RPMI7951 (cell line): ENCODE data around the gene SYT17. TPM values are rescaled to one million over a fixed set of nuclear protein-coding genes. Genes with fewer than 3 reads are reported as not detected.
A peak's percentile ranks its signal among the peaks of the same experiment; 100 is the strongest.

Experiments used
- DNase-seq: peaks from one replicate; pipeline ENCODE4 v3.0.0-alpha.2; 2012; ENCODE audit warnings: low read depth
- total RNA-seq: library from RNA; depleted of rRNA; stranded (reverse); fragments of >200 nt; shearing (Covaris generic); gene quantifications from 2 replicates; pipeline ENCODE4 v1.2.3, GENCODE V29; 2014

Gene SYT17
- total RNA-seq, 1 experiment from 2014 or later, result 0.24 TPM

DNA sequence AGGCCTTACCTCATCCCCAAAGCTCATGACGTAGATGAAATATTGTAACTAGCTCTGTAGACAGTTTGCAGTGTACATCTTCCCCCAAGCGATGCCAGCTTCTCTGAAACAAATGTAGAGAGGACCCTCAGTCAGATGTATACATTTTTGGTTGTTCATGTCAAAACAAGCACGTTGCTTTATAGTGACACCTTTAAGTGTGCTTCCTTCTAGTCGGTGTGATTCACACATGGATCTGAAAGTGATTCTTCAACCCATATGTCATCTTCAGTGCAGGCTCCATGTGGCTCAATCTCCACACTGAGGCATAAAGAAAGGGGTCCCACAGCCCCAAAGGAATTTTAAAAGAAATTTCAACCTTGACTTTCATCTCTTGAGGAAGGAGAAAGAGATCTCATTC lies 86.6 kb downstream of the SYT17 start:
- DNase-seq, result no peak

- DNase-seq, result no peak
Measured at GRCh38 chr16:19264123-19264673, 96.2 kb downstream of the SYT17 start.

- DNase-seq, result no peak
Measured at GRCh38 chr16:19265380-19265930, 97.4 kb downstream of the SYT17 start.

- DNase-seq, result no peak
Measured at GRCh38 chr16:19266774-19267173, 98.7 kb downstream of the SYT17 start.

DNA sequence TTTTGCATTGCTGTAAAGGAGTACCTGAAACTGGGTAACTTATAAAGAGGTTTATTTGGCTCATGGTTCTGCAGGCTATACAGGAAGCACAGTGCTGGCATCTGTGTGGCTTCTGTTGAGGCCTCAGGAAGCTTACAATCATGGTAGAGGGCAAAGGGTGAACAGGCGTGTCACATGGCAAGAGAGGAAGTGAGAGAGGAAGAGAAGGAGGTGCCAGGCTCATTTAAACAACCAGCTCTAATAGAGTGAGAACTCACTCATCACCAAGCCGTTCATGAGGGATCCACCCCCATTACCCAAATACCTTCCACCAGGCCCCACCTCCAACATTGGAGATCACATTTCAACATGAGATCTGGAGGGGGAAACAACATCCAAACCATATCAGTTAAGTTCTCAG lies 101.1 kb downstream of the SYT17 start:
- DNase-seq, result no peak

GRCh38 chr16:19274165-19274797 lies 106.2 kb downstream of the SYT17 start:
- no peak for DNase-seq

- no peak for DNase-seq
Measured at GRCh38 chr16:19278403-19278802, 110.4 kb downstream of the SYT17 start.

DNA sequence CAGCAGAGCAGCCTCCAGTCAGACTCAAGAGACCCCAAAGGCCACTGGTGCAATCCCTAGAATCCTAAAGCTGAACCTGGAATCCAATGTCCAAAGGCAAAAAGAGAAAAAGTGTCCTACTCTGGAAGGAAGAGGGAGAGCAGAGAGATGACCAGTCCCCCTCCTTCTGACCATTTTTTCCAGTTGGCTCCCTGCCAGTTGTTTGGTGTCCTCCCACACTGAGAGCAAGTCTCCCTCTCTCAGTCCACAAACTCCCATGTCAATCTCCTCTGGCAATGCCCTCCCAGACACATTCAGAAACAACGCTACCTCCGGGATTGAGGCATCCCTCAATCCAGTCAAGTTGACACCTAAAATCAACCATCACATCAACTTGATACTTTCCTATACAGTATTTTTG lies 113.2 kb downstream of the SYT17 start:
- DNase-seq, result no peak

DNA sequence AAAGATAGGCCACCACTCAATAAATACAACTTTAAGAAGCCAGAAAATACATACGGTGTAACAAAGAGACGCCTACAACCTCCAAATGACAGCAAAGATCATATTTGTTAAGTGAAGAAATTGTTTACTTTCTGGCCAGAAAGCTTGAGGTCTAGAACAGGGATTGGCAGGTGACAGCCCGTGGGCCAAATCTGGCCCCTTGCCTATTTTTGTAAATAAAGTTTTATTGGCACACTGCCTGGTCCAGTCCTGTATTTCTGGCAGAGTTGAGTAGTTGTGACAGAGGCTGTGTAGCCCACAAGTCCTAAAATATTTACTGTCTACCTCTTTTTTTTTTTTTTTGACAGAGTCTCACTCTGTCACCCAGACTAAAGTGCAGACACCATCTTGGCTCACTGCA lies 114.1 kb downstream of the SYT17 start:
- DNase-seq, result no peak

GRCh38 chr16:19283637-19284036 lies 115.6 kb downstream of the SYT17 start:
- DNase-seq, result no peak

- DNase-seq, result peak; percentile 58
Measured at GRCh38 chr16:19284207-19284606, 116.2 kb downstream of the SYT17 start.

DNA sequence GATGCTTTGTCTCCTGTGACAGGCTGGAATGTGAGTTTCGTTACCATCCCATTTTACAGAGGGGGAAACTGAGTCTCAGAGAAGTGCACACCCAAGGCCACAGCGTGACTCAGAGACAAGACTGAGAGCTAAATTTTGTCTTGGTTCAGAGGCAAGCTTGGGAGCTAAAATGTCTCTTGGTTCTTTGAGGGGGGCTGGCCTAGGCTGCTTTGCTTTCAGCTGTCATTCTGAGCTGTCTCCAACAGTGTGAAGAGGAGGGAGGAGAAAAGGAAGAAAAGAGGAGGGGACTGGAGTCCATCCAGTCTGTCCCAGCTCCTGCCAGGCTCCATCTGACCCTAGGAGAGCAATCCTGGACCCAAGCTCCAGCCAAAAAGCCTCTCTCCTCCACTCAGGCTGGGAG lies 117.4 kb downstream of the SYT17 start, which contains the start of gene CLEC19A:
Gene CLEC19A, plus strand, starts transcription at position 301 of the 400 bp plus-strand sequence. CDS start 121 bp downstream, outside the sequence.
- DNase-seq, result no peak

DNA sequence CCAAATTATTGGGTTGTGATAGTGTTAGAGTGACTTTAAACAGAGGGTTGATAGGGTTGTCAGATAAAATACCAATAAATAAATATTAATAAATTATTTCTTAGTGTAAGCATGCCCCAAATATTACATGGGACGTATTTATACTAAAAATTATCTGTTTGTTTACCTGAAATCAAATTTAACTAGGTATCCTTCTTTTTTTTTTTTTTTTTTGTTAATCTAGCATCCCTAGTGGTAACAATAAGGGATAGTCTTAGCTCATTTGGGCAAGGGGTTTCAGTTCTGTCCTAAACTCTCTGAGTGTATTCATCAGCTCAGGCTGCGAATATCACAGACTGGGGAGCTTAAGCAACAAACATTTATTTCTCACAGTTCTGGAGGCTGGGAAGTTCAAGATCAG lies 118.8 kb downstream of the SYT17 start:
- DNase-seq, result no peak

DNA sequence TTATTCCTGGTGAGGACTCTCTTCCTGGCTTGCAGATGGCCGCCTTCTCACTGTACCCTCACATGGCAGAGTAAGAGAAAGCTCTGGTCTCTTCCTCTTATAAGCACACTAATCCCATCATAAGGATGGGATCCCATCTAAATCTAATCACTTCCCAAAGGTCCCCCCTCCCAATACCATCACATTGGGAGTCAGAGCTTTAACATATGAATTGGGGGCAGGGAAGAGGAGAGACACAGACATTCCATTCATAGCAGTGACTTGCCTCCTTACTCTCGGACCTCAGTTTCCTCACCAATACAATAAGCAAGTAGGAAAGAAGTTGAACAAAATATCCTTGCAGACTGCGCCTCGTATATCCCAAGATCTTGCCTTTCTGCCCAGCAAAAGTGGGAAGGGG lies 119.2 kb downstream of the SYT17 start:
- DNase-seq, result no peak

DNA sequence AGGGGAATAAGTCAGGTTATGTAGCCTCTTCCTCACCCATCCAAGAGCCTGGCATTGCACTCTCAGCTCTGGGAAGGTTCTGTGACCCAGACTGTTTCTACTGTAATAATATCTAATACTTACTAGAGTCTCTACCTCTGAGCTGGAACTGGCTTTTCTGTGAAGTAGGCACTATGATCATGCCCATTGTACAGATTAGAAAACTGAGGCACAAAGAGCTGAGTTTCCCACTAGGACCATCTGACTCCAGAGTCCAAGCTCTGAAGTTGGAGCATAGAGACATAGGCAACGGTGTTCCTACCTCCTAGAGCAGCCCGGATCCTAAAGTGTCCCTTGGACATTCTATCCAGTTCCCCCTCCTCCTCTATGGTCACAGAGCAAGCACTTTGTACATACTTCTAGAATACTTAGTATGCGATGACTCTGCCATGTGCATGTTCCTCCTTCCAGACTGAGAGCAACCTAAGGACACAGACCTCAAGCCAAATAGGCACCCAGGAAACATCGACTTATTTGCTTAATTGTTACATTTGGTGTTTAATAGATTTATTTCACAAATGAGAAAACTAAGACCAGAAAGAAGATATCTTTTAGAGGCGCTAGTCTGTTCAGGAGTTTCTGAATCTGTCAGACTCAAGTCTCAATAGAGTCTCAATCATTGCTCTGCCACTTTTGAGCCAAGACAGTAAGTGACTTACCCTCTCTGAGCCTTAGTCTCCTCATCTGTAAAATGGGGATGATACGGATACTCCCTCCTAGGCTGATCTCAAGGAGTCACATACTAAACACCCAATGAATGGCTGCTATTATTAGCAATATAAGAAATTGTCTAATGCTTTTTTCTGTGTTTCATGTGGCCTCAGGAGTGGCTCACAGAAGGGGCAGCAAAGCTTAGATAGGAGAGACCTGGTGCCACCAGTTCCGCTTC lies 121.1 kb downstream of the SYT17 start:
- DNase-seq, result no peak

DNA sequence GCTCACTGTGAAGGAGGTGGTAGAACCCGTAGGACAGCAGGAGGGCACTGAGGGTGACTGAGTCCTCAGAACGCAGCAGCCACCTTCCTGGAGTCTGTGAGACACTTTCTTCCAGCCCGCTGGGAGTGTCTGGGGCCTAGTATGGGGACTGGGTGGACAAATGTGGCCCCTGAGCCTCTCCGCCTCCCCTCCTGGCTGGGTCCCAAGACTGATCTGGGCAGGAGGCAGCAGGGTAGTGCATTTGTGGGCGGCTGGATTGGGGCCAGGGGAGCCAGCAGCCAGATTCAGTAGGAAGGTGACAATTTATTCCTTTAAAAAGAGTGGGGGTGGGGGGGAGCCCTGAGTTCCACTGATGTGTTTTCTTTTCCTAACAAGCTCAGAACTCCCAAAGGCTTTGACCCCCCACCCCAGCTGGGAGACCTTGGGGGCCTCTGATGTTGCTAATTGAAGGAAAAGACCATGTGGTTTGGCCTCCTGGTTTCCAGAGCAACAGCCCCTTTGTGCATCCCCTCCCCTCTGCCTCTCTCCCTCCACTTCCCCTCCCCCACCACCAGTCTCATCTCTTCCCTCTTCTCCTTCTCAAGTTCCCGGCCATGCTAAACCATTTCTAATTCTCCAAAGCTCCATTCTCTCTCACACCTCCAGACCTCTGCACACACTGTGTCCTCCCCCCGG lies 121.9 kb downstream of the SYT17 start:
- no peak for DNase-seq

GRCh38 chr16:19290860-19291259 lies 122.8 kb downstream of the SYT17 start:
- DNase-seq, result no peak

- peak; percentile 55 for DNase-seq
Measured at GRCh38 chr16:19291475-19291874, 123.4 kb downstream of the SYT17 start.

DNA sequence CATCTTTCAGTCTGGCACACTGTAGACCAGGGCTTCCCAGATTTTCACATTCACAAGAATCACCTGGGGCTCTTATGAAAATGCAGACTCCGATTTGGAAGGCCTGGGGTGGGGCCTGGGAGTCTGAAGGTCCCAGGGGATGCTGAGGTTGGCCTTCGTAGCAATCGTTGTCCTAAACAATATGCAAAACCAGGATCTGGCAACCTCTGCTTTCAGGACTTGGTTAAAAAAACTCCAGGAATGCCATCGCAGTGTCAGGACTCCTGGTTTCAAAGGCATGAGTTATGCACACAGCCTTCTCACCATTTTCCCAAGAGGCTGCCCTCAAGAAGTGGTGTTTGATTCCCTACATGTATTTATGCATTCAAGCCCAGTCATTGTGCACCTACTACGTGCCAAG lies 124.1 kb downstream of the SYT17 start:
- no peak for DNase-seq

- peak; percentile 4 for DNase-seq
Measured at GRCh38 chr16:19294156-19294649, 126.2 kb downstream of the SYT17 start.

GRCh38 chr16:19295393-19295792 lies 127.4 kb downstream of the SYT17 start:
- no peak for DNase-seq

- DNase-seq, result no peak
Measured at GRCh38 chr16:19297454-19297853, 129.4 kb downstream of the SYT17 start.
